Measurements from ENCODE around the gene COL18A1. TPM values are rescaled to one million over a fixed set of nuclear protein-coding genes. Genes with fewer than 3 reads are reported as not detected.

Gene COL18A1
- polyA plus RNA-seq, 3 donors, result 0.80 to 4.1 (median 1.1) TPM

DNA sequence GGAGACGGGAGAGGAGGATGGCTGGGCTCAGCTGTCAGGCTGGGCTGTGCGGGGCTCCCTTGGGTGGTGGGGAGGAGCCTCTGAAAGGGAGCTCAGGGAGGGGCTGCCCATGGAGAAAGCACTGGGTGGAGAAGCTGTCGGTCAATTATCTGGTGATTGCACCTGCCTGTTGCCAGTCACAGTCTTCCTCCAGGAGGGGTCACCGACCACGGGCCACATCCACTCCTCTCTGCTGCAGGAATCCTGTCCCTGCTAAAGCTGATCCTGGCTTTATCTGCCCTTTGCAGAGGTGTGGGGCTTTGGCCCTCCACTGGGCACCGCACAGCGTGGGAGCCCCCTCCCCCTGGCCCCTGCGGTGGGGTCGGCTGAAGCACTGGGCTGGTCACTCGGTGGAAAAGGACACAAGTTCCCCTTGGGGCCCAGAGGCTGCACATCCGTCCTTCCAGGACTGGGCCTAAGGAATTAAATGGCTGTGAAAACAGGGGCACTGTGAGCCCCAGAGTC is 21.8 kb upstream of the COL18A1 start:
- Histone ChIP-seq H4K20me1 (ENCODE audit: insufficient read depth, low read length) (no peaks in the 10 kb centered on the region), H3K9me3 (replicated peaks in 1 of 2; ENCODE audit: control insufficient read depth in 1 of 2, insufficient read depth in 1 of 2, low read length in 2 of 2) (no peaks in the 10 kb centered on the region), H3K27ac (ENCODE audit: low read depth in 1 of 2, low read length in 2 of 2) (no peak overlapping the region), H3K4me2 (replicated peaks; ENCODE audit: extremely low read depth, low read length, poor library complexity, severe bottlenecking) (no peak overlapping the region), H3K79me2 (ENCODE audit: insufficient read depth, low read length) (no peaks in the 10 kb centered on the region), H3K36me3 (replicated peaks in 1 of 2; ENCODE audit: control insufficient read depth in 1 of 2, insufficient read depth in 2 of 2, low read length in 2 of 2) (no peaks in the 10 kb centered on the region), H3K27me3 (ENCODE audit: control insufficient read depth in 2 of 2, insufficient read depth in 2 of 2, low read length in 2 of 2) (no peaks in the 10 kb centered on the region), H2AFZ (ENCODE audit: insufficient read depth, low read depth, low read length, poor library complexity, severe bottlenecking) (no peak overlapping the region), H3K4me1 (ENCODE audit: control insufficient read depth in 1 of 2, insufficient read depth in 2 of 2, low read length in 2 of 2) (no peaks in the 10 kb centered on the region), H3K9ac (ENCODE audit: insufficient read depth, low read length, poor library complexity, severe bottlenecking) (no peak overlapping the region), H3K4me3 (replicated peaks in 1 of 3; ENCODE audit: low read depth in 2 of 3, low read length in 3 of 3) (no peak overlapping the region)
- peaks cover 0 to 2% (median 0%) of the 10 kb centered on the region in 7 donors for H3K9me3 Mint-ChIP-seq
- H3K36me3 Mint-ChIP-seq, result no peaks in the 10 kb centered on the region
- H3K4me3 Mint-ChIP-seq, result no peak overlapping the region
- H3K27ac Mint-ChIP-seq, result no peak overlapping the region
- WGBS (ENCODE audit: insufficient coverage), result 76% methylated on average over 11 of the region's 11 CpGs
- DNase-seq, result no peak
- intact Hi-C loops (cut with micrococcal nuclease), result no loop called here
- peaks cover 6 to 14% (median 9%) of the 10 kb centered on the region in 3 donors for H3K27me3 Mint-ChIP-seq (ENCODE audit: low read depth in 3 of 3)
- no peaks in the 10 kb centered on the region for H3K4me1 Mint-ChIP-seq
- TF ChIP-seq, protein P1, sequence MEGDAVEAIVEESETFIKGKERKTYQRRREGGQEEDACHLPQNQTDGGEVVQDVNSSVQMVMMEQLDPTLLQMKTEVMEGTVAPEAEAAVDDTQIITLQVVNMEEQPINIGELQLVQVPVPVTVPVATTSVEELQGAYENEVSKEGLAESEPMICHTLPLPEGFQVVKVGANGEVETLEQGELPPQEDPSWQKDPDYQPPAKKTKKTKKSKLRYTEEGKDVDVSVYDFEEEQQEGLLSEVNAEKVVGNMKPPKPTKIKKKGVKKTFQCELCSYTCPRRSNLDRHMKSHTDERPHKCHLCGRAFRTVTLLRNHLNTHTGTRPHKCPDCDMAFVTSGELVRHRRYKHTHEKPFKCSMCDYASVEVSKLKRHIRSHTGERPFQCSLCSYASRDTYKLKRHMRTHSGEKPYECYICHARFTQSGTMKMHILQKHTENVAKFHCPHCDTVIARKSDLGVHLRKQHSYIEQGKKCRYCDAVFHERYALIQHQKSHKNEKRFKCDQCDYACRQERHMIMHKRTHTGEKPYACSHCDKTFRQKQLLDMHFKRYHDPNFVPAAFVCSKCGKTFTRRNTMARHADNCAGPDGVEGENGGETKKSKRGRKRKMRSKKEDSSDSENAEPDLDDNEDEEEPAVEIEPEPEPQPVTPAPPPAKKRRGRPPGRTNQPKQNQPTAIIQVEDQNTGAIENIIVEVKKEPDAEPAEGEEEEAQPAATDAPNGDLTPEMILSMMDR (IDR thresholded peaks at IDR 0.05), result no peak

DNA sequence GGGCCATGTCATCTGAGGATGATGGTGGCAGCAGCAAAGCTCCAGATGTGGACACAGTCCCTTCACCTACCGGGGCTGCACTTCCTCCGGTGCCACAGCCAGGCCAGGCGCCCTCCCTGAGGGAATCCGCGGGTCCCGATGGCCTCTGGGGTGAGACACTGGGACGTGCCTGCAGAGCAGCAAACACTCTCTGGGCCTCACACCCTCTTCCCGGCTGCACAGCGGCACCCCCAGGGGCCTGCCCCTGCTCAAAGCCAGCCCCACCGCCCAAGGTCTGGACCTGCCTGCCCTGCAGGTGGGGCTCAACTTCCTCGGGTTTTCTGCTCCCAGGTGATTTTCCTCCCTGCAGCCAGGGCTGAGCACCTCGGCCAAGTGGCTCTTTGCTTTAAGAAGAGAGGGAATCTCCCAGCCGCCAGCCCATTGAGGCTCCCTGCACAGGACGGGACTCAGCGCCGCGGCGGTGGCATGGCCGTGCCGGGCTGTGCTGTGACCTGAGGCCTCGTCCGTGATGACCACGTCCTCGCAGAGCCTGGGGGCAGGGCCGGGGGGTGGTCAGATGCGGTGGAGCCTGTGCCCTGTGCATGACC is 21.3 kb upstream of the COL18A1 start:
- H3K4me1 Mint-ChIP-seq, result no peaks in the 10 kb centered on the region
- Histone ChIP-seq H3K36me3 (replicated peaks in 1 of 2; ENCODE audit: control insufficient read depth in 1 of 2, insufficient read depth in 2 of 2, low read length in 2 of 2) (no peaks in the 10 kb centered on the region), H3K79me2 (ENCODE audit: insufficient read depth, low read length) (no peaks in the 10 kb centered on the region), H4K20me1 (ENCODE audit: insufficient read depth, low read length) (no peaks in the 10 kb centered on the region), H3K4me1 (ENCODE audit: control insufficient read depth in 1 of 2, insufficient read depth in 2 of 2, low read length in 2 of 2) (no peaks in the 10 kb centered on the region), H3K27me3 (ENCODE audit: control insufficient read depth in 2 of 2, insufficient read depth in 2 of 2, low read length in 2 of 2) (no peaks in the 10 kb centered on the region), H3K4me3 (replicated peaks in 1 of 3; ENCODE audit: low read depth in 2 of 3, low read length in 3 of 3) (no peak overlapping the region), H3K27ac (ENCODE audit: low read depth in 1 of 2, low read length in 2 of 2) (no peak overlapping the region), H3K9ac (ENCODE audit: insufficient read depth, low read length, poor library complexity, severe bottlenecking) (no peak overlapping the region), H2AFZ (ENCODE audit: insufficient read depth, low read depth, low read length, poor library complexity, severe bottlenecking) (no peak overlapping the region), H3K9me3 (replicated peaks in 1 of 2; ENCODE audit: control insufficient read depth in 1 of 2, insufficient read depth in 1 of 2, low read length in 2 of 2) (no peaks in the 10 kb centered on the region), H3K4me2 (replicated peaks; ENCODE audit: extremely low read depth, low read length, poor library complexity, severe bottlenecking) (no peak overlapping the region)
- no peak overlapping the region for H3K4me3 Mint-ChIP-seq
- no peaks in the 10 kb centered on the region for H3K36me3 Mint-ChIP-seq
- 66% methylated on average over 26 of the region's 26 CpGs for whole genome bisulfite sequencing (ENCODE audit: insufficient coverage)
- TF ChIP-seq, protein P1 (IDR thresholded peaks at IDR 0.05), result no peak
- intact Hi-C loops (cut with micrococcal nuclease), result no loop called here
- no peak for DNase-seq
- peaks cover 0 to 2% (median 0%) of the 10 kb centered on the region in 7 donors for H3K9me3 Mint-ChIP-seq
- no peak overlapping the region for H3K27ac Mint-ChIP-seq
- peaks cover 5 to 15% (median 8%) of the 10 kb centered on the region in 3 donors for H3K27me3 Mint-ChIP-seq (ENCODE audit: low read depth in 3 of 3)

All from CD14-positive monocyte (primary cell).